PC-9 (cell line): ENCODE data around the gene FOLR2. TPM values are rescaled to one million over a fixed set of nuclear protein-coding genes. Genes with fewer than 3 reads are reported as not detected.
"Not testable (repeated sequence)": the region's sequence is repeated elsewhere in the genome, so short reads cannot be mapped to it uniquely, and the experiment has no call there.

Source experiments
- BruUV-seq: library from RNA; stranded (reverse); fragments of 400-500 nt; replicated peaks from 2 replicates; lab custom pipeline; 2021; lab: Mats Ljungman, UMichigan
- CTCF ChIA-PET: fragments of 300-600 bp; sonication (Branson Sonifier 250); formaldehyde crosslinking; loops from one replicate; lab custom pipeline; 2022; ENCODE audit warnings: antibody characterized with exemption; lab: Charles Lee
- POLR2A ChIA-PET: fragments of 300-600 bp; sonication (Branson Sonifier 250); formaldehyde crosslinking; loops from one replicate; lab custom pipeline; 2022; ENCODE audit warnings: antibody characterized with exemption; ENCODE audit not compliant: unreplicated experiment; lab: Charles Lee
- DNase-seq, 2 experiments: peaks; one replicate each; pipeline versions ENCODE4 v3.0.0 to v3.0.0-alpha.2; 2015 to 2022; ENCODE audit warnings: mixed read lengths in 1 of 2
- H2AFZ ChIP-seq: fragments of 200-600 bp; sonication (generic); 2 replicates; pipeline ENCODE4 v1.8.1; 2017; ENCODE audit warnings: antibody characterized with exemption
- H3F3A ChIP-seq: fragments of 200-600 bp; sonication (generic); 2 replicates; pipeline ENCODE4 v1.8.1; 2017; ENCODE audit warnings: antibody characterized with exemption, mild to moderate bottlenecking, low read depth; ENCODE audit not compliant: insufficient read depth
- H3K27ac ChIP-seq: fragments of 200-600 bp; sonication (generic); 2 replicates; pipeline ENCODE4 v1.6.1; 2016; ENCODE audit warnings: mixed run types
- H3K27me3 ChIP-seq: fragments of 200-600 bp; sonication (generic); 2 replicates; pipeline ENCODE4 v1.6.1; 2016; ENCODE audit warnings: low read depth, mixed run types; ENCODE audit not compliant: insufficient read depth
- H3K36me3 ChIP-seq: fragments of 200-600 bp; sonication (generic); 2 replicates; pipeline ENCODE4 v1.6.1; 2016; ENCODE audit warnings: low read depth, mixed run types
- H3K4me1 ChIP-seq: fragments of 200-600 bp; sonication (generic); replicated peaks from 2 replicates; pipeline ENCODE4 v1.6.1; 2016; ENCODE audit warnings: mixed run types; ENCODE audit not compliant: insufficient read depth
- H3K4me2 ChIP-seq: fragments of 200-600 bp; sonication (generic); 2 replicates; pipeline ENCODE4 v1.6.1; 2017; ENCODE audit warnings: mixed run types
- H3K4me3 ChIP-seq: fragments of 200-600 bp; sonication (generic); 2 replicates; pipeline ENCODE4 v1.6.1; 2016; ENCODE audit warnings: mixed run types
- H3K79me2 ChIP-seq: fragments of 200-600 bp; sonication (generic); 2 replicates; pipeline ENCODE4 v1.6.1; 2017; ENCODE audit warnings: low read depth, mixed run types
- H3K9me2 ChIP-seq: fragments of 200-600 bp; sonication (generic); 2 replicates; pipeline ENCODE4 v1.8.1; 2017; ENCODE audit warnings: mild to moderate bottlenecking; ENCODE audit not compliant: insufficient read depth
- H3K9me3 ChIP-seq: fragments of 200-600 bp; sonication (generic); 2 replicates; pipeline ENCODE4 v1.8.1; 2016; ENCODE audit warnings: low read depth; ENCODE audit not compliant: insufficient read depth
- H4K20me1 ChIP-seq: fragments of 200-600 bp; sonication (generic); 2 replicates; pipeline ENCODE4 v1.8.1; 2017; ENCODE audit not compliant: insufficient read depth
- CTCF ChIP-seq: fragments of 200-600 bp; sonication (generic); conservative IDR thresholded peaks from 2 replicates; pipeline ENCODE4 v1.6.1; 2017; ENCODE audit warnings: mixed run types, antibody characterized with exemption, mild to moderate bottlenecking, moderate library complexity
- EZH2 ChIP-seq: fragments of 200-600 bp; sonication (generic); IDR thresholded peaks from 2 replicates; pipeline ENCODE4 v1.8.0; 2017; ENCODE audit warnings: antibody characterized with exemption, low read depth
- intact Hi-C: fragments of 100-400 bp; cut with micrococcal nuclease; formaldehyde crosslinking; loops from one replicate; pipeline ENCODE4 v1.10.0; 2022; ENCODE audit not compliant: unreplicated experiment
- total RNA-seq: library from RNA; stranded (reverse); gene quantifications from 2 replicates; pipeline ENCODE4 v1.2.3, GENCODE V29; 2021

The FOLR2 gene
- total RNA-seq, 1 experiment from 2014 or later = not detected

DNA sequence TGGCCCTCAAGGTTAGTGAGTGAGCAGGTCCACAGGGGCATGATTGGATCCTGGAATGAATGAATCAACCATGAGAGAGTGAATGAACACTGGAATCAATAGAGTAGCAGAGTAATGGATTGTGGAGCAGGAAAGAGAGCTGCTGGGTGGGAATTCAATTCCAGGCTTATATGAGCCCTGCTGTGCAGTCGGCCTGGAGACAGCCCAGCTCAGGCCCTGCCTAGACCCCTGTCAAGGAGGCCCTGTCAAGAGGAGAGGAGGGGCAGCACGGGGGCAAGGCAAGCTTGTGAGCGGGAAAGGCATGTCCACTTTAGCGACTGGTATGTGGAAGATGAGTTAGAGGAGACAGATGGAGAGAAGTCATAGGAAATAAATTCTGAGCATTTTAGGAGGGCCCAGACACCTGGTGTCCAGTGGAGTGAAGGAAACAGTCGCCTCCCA, 25.9 kb upstream of the FOLR2 start:
- ChIA-PET CTCF (no interaction called here), POLR2A (no interaction called here)
- Histone ChIP-seq H3K27me3 (no peaks in the 10 kb centered on the region), H4K20me1 (no peaks in the 10 kb centered on the region), H3K4me2 (no peak overlapping the region), H2AFZ (no peak overlapping the region), H3F3A (no peaks in the 10 kb centered on the region), H3K27ac (no peak overlapping the region), H3K36me3 (no peaks in the 10 kb centered on the region), H3K79me2 (no peaks in the 10 kb centered on the region), H3K9me3 (no peaks in the 10 kb centered on the region), H3K4me3 (no peak overlapping the region), H3K9me2 (peaks cover 2% of the 10 kb centered on the region; the same call in 1 of the 2 replicates), H3K4me1 (peaks cover 10% of the 10 kb centered on the region)
- intact Hi-C loops = loop anchor here (5.0 kb wide), 1 partner anchor 242 kb away; the partner anchor contains the start of gene CLPB
- DNase-seq = no peak
- TF ChIP-seq CTCF (no peak), EZH2 (no peak)
- no TSS peak for BruUV-seq

DNA sequence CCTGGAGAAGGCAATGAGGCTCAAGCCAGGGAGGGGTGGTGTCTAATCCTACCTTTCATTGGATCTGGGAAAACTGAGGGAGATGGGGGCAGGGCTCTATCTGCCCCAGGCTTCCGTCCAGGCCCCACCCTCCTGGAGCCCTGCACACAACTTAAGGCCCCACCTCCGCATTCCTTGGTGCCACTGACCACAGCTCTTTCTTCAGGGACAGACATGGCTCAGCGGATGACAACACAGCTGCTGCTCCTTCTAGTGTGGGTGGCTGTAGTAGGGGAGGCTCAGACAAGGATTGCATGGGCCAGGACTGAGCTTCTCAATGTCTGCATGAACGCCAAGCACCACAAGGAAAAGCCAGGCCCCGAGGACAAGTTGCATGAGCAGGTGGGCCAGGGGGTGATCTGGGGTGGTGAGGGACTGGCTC, 24.6 kb upstream of the FOLR2 start, which contains the start of gene FOLR1:
TSS of gene FOLR1 (plus strand) at position 180 of the 421 bp plus-strand sequence. CDS start at position 214, 34 bp downstream.
- H3K36me3 ChIP-seq = no peaks in the 10 kb centered on the region
- no peak within 1 kb of the TSS for H3K4me2 ChIP-seq
- H3K79me2 ChIP-seq = no peaks in the 10 kb centered on the region
- no peak within 1 kb of the TSS for H2AFZ ChIP-seq
- BruUV-seq = no TSS peak
- no peak within 1 kb of the TSS for H3K4me3 ChIP-seq
- peaks cover 10% of the 10 kb centered on the region for H3K4me1 ChIP-seq
- no peaks in the 10 kb centered on the region for H3F3A ChIP-seq
- POLR2A ChIA-PET = no interaction called here
- no peaks in the 10 kb centered on the region for H3K9me3 ChIP-seq
- H4K20me1 ChIP-seq = no peaks in the 10 kb centered on the region
- intact Hi-C loops = loop anchor here (5.0 kb wide), 1 partner anchor 240 kb away; the partner anchor contains the start of gene CLPB
- H3K27me3 ChIP-seq = no peaks in the 10 kb centered on the region
- CTCF ChIA-PET = interaction anchor here (0.7 kb wide), 1 partner anchor 47 kb away, joined by 5 read pairs; no protein-coding TSS in a partner anchor
- DNase-seq = peak; percentile 65 to 75
- peaks cover 2% of the 10 kb centered on the region; the same call in 1 of the 2 replicates for H3K9me2 ChIP-seq
- H3K27ac ChIP-seq = no peak within 1 kb of the TSS
- no peak for TF ChIP-seq CTCF
- TF ChIP-seq EZH2 = no peak

DNA sequence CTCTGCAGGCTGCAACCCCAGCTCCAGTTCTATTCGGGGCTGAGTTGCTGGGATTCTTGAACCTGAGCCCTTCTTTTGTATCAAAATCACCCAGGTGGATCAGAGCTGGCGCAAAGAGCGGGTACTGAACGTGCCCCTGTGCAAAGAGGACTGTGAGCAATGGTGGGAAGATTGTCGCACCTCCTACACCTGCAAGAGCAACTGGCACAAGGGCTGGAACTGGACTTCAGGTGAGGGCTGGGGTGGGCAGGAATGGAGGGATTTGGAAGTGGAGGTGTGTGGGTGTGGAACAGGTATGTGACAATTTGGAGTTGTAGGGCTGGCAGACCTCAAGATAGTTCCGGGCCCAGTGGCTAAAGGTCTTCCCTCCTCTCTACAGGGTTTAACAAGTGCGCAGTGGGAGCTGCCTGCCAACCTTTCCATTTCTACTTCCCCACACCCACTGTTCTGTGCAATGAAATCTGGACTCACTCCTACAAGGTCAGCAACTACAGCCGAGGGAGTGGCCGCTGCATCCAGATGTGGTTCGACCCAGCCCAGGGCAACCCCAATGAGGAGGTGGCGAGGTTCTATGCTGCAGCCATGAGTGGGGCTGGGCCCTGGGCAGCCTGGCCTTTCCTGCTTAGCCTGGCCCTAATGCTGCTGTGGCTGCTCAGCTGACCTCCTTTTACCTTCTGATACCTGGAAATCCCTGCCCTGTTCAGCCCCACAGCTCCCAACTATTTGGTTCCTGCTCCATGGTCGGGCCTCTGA, 20.9 kb upstream of the FOLR2 start:
- H3K4me3 ChIP-seq = no peak overlapping the region
- no peaks in the 10 kb centered on the region for H4K20me1 ChIP-seq
- no peaks in the 10 kb centered on the region for H3K9me3 ChIP-seq
- no peak overlapping the region for H2AFZ ChIP-seq
- peaks cover 6% of the 10 kb centered on the region for H3F3A ChIP-seq
- CTCF ChIA-PET = no interaction called here
- POLR2A ChIA-PET = no interaction called here
- no peaks in the 10 kb centered on the region for H3K79me2 ChIP-seq
- H3K4me2 ChIP-seq = no peak overlapping the region
- peaks cover 28% of the 10 kb centered on the region for H3K4me1 ChIP-seq
- H3K27me3 ChIP-seq = no peaks in the 10 kb centered on the region
- BruUV-seq = no TSS peak
- no peaks in the 10 kb centered on the region for H3K36me3 ChIP-seq
- H3K9me2 ChIP-seq = peaks cover 2% of the 10 kb centered on the region; the same call in 1 of the 2 replicates
- DNase-seq = no peak
- intact Hi-C loops = no loop called here
- no peak for TF ChIP-seq CTCF
- no peak for TF ChIP-seq EZH2
- H3K27ac ChIP-seq = no peak overlapping the region

DNA sequence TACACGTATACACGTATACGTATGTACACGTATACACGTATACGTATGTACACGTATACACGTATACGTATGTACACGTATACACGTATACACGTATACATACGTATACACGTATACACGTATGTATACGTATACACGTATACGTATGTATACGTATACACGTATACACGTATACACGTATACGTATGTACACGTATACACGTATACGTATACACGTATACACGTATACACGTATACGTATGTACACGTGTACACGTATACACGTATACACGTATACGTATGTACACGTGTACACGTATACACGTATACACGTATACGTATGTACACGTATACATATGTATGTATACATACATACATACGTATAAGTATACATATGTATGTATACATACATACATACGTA, 15.1 kb upstream of the FOLR2 start:
- H3K27me3 ChIP-seq, BruUV-seq, H3K9me3 ChIP-seq, DNase-seq, H3K9me2 ChIP-seq, H3K36me3 ChIP-seq, POLR2A ChIA-PET, H3K27ac ChIP-seq, H2AFZ ChIP-seq, H4K20me1 ChIP-seq, intact Hi-C loops, H3K4me2 ChIP-seq, H3K4me3 ChIP-seq, CTCF ChIA-PET, H3K79me2 ChIP-seq: not testable (repeated sequence)
- Histone ChIP-seq H3K4me1 (peaks cover 32% of the 10 kb centered on the region), H3F3A (peaks cover 25% of the 10 kb centered on the region)
